T follicular helper cell (primary cell): ENCODE results near the gene ACSS3.
"Not testable (repeated sequence)": the region's sequence is repeated elsewhere in the genome, so short reads cannot be mapped to it uniquely, and the experiment has no call there.

Experiments
- DNase-seq: peaks from one replicate; pipeline ENCODE4 v3.0.0-alpha.2; 2020; ENCODE audit warnings: low read depth
- total RNA-seq, 2 experiments: gene quantifications; one replicate each; lab custom pipeline; 2026; lab: John Stamatoyannopoulos, UW

The ACSS3 gene
- 0 to 0.06 reads per million in 2 experiments for total RNA-seq

- DNase-seq: no peak
These were observed at the start of gene ACSS3 for GRCh38 chr12:81077686-81078441. Gene ACSS3 (plus strand): TSS chr12:81078079. CDS start chr12:81078121, 42 bp downstream.

- no peak for DNase-seq
These were observed 43.0 kb upstream of the ACSS3 start for GRCh38 chr12:81034926-81035325.

- DNase-seq: no peak
These were observed 38.6 kb upstream of the ACSS3 start for GRCh38 chr12:81039231-81039630.

- DNase-seq: no peak
These were observed 33.7 kb upstream of the ACSS3 start for GRCh38 chr12:81043979-81044740.

GRCh38 chr12:81064971-81065370 is 12.9 kb upstream of the ACSS3 start:
- not testable (repeated sequence) for DNase-seq

- no peak for DNase-seq
These were observed 7.0 kb upstream of the ACSS3 start for GRCh38 chr12:81070846-81071245.

- no peak for DNase-seq
These were observed 2.3 kb upstream of the ACSS3 start for GRCh38 chr12:81075539-81075938.

- no peak for DNase-seq
These were observed 572 bp upstream of the ACSS3 start for GRCh38 chr12:81077329-81077685.

- no peak for DNase-seq
These were observed 754 bp downstream of the ACSS3 start for GRCh38 chr12:81078469-81079196.

GRCh38 chr12:81079280-81080076 is 1.6 kb downstream of the ACSS3 start:
- DNase-seq: no peak

GRCh38 chr12:81080431-81080983 is 2.6 kb downstream of the ACSS3 start:
- no peak for DNase-seq

GRCh38 chr12:81081726-81082125 is 3.8 kb downstream of the ACSS3 start:
- no peak for DNase-seq

- DNase-seq: no peak
These were observed 5.1 kb downstream of the ACSS3 start for GRCh38 chr12:81083018-81083417.

GRCh38 chr12:81083906-81084513 is 6.1 kb downstream of the ACSS3 start:
- DNase-seq: no peak

GRCh38 chr12:81084811-81085350 is 7.0 kb downstream of the ACSS3 start:
- DNase-seq: no peak

- no peak for DNase-seq
These were observed 8.0 kb downstream of the ACSS3 start for GRCh38 chr12:81085832-81086231.

- DNase-seq: no peak
These were observed 8.5 kb downstream of the ACSS3 start for GRCh38 chr12:81086342-81086741.

GRCh38 chr12:81088221-81088620 is 10.3 kb downstream of the ACSS3 start:
- no peak for DNase-seq

GRCh38 chr12:81089412-81089811 is 11.5 kb downstream of the ACSS3 start:
- no peak for DNase-seq

- DNase-seq: no peak
These were observed 14.2 kb downstream of the ACSS3 start for GRCh38 chr12:81092053-81092452.
